ENCODE measurements around the gene VPS36. TPM values are rescaled to one million over a fixed set of nuclear protein-coding genes. Genes with fewer than 3 reads are reported as not detected.

The VPS36 gene
- total and polyA plus RNA-seq, 4 donors: 10.1 to 34.6 (median 26.2) TPM

- Histone ChIP-seq H3K9ac (ENCODE audit: low read depth in 1 of 2, low read length in 2 of 2) (no peak overlapping the region), H3K36me3 (ENCODE audit: control insufficient read depth in 4 of 4, insufficient read depth in 3 of 4, low read depth in 1 of 4, low read length in 3 of 4) (peaks cover 0 to 3% (median 0%) of the 10 kb centered on the region in 4 donors), H3K4me3 (ENCODE audit: low read depth in 1 of 3, low read length in 3 of 3) (no peak overlapping the region), H3K4me1 (ENCODE audit: control insufficient read depth in 4 of 4, insufficient read depth in 4 of 4, low read length in 3 of 4) (peaks cover 2 to 13% (median 10%) of the 10 kb centered on the region in 4 donors), H3K27ac (ENCODE audit: low read depth in 1 of 2, low read length in 2 of 2) (peak overlapping the region; percentile 41 to 42), H3K9me3 (ENCODE audit: control insufficient read depth in 4 of 4, low read length in 3 of 4) (no peaks in the 10 kb centered on the region), H3K27me3 (ENCODE audit: control insufficient read depth in 4 of 4, insufficient read depth in 4 of 4, low read length in 3 of 4) (no peaks in the 10 kb centered on the region)
- DNase-seq (ENCODE audit: low spot score): no peak
- whole genome bisulfite sequencing: 41% methylated on average over 4 of the region's 4 CpGs
- TF ChIP-seq, protein P1, sequence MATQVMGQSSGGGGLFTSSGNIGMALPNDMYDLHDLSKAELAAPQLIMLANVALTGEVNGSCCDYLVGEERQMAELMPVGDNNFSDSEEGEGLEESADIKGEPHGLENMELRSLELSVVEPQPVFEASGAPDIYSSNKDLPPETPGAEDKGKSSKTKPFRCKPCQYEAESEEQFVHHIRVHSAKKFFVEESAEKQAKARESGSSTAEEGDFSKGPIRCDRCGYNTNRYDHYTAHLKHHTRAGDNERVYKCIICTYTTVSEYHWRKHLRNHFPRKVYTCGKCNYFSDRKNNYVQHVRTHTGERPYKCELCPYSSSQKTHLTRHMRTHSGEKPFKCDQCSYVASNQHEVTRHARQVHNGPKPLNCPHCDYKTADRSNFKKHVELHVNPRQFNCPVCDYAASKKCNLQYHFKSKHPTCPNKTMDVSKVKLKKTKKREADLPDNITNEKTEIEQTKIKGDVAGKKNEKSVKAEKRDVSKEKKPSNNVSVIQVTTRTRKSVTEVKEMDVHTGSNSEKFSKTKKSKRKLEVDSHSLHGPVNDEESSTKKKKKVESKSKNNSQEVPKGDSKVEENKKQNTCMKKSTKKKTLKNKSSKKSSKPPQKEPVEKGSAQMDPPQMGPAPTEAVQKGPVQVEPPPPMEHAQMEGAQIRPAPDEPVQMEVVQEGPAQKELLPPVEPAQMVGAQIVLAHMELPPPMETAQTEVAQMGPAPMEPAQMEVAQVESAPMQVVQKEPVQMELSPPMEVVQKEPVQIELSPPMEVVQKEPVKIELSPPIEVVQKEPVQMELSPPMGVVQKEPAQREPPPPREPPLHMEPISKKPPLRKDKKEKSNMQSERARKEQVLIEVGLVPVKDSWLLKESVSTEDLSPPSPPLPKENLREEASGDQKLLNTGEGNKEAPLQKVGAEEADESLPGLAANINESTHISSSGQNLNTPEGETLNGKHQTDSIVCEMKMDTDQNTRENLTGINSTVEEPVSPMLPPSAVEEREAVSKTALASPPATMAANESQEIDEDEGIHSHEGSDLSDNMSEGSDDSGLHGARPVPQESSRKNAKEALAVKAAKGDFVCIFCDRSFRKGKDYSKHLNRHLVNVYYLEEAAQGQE (IDR thresholded peaks at IDR 0.05): no peak
- TF ChIP-seq GABPA (IDR thresholded peaks at IDR 0.05 in 1 of 2, conservative IDR thresholded peaks at IDR 0.05 in 1 of 2) (peak in 1 of 2 donors; percentile 28), FOXA1 (IDR thresholded peaks at IDR 0.05) (peak; percentile 25), ZBTB33 (IDR thresholded peaks at IDR 0.05) (no peak), RAD21 (IDR thresholded peaks at IDR 0.05) (peak in 1 of 2 donors; percentile 11), RXRA (IDR thresholded peaks at IDR 0.05) (peak in 1 of 2 donors; percentile 42), YY1 (IDR thresholded peaks at IDR 0.05) (peak; percentile 61), JUND (IDR thresholded peaks at IDR 0.05) (no peak), HNF4A (conservative IDR thresholded peaks at IDR 0.05) (peak in 1 of 2 donors; percentile 36), TAF1 (conservative IDR thresholded peaks at IDR 0.05) (no peak), HNF4G (IDR thresholded peaks at IDR 0.05) (no peak), CTCF (IDR thresholded peaks at IDR 0.05; ENCODE audit: low read depth, low read length, missing input control) (no peak), NR2F2 (IDR thresholded peaks at IDR 0.05) (no peak), EGR1 (IDR thresholded peaks at IDR 0.05; ENCODE audit: low read depth in 2 of 2) (no peak), FOXA2 (IDR thresholded peaks at IDR 0.05) (peak; percentile 66)
- TF ChIP-seq, protein P2, sequence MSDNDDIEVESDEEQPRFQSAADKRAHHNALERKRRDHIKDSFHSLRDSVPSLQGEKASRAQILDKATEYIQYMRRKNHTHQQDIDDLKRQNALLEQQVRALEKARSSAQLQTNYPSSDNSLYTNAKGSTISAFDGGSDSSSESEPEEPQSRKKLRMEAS (IDR thresholded peaks at IDR 0.05): no peak
- TF ChIP-seq, protein P3, sequence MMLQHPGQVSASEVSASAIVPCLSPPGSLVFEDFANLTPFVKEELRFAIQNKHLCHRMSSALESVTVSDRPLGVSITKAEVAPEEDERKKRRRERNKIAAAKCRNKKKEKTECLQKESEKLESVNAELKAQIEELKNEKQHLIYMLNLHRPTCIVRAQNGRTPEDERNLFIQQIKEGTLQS (IDR thresholded peaks at IDR 0.05): no peak
Observed at GRCh38 chr13:52406629-52407028, 43.8 kb downstream of the VPS36 start.
